Suppressor macrophage treated with lipopolysaccharide for 4 hours (primary cell): ENCODE measurements around the gene ERC2.
"Not testable (repeated sequence)": the region's sequence is repeated elsewhere in the genome, so short reads cannot be mapped to it uniquely, and the experiment has no call there.

Source experiments
- DNase-seq: peaks from one replicate; pipeline ENCODE4 v3.0.0-alpha.2; 2020

ERC2 gene

GRCh38 chr3:56053727-56054126, 414.5 kb downstream of the ERC2 start:
- no peak for DNase-seq

- no peak for DNase-seq
Observed at GRCh38 chr3:56052188-56052587, 416.1 kb downstream of the ERC2 start.

GRCh38 chr3:56051052-56051451, 417.2 kb downstream of the ERC2 start:
- no peak for DNase-seq

- DNase-seq = no peak
Observed at GRCh38 chr3:56048946-56049345, 419.3 kb downstream of the ERC2 start.

GRCh38 chr3:56048331-56048730, 419.9 kb downstream of the ERC2 start:
- no peak for DNase-seq

GRCh38 chr3:56042326-56042951, 425.8 kb downstream of the ERC2 start:
- no peak for DNase-seq

GRCh38 chr3:56025326-56025725, 442.9 kb downstream of the ERC2 start:
- DNase-seq = no peak

- DNase-seq = no peak
Observed at GRCh38 chr3:56023546-56023945, 444.7 kb downstream of the ERC2 start.

GRCh38 chr3:56022619-56023018, 445.6 kb downstream of the ERC2 start:
- no peak for DNase-seq

GRCh38 chr3:56019490-56020146, 448.6 kb downstream of the ERC2 start:
- no peak for DNase-seq

- not testable (repeated sequence) for DNase-seq
Observed at GRCh38 chr3:56015374-56015773, 452.9 kb downstream of the ERC2 start.

- no peak for DNase-seq
Observed at GRCh38 chr3:56012721-56013120, 455.5 kb downstream of the ERC2 start.

GRCh38 chr3:56005196-56005805, 463.0 kb downstream of the ERC2 start:
- no peak for DNase-seq

- DNase-seq = no peak
Observed at GRCh38 chr3:56003129-56003528, 465.1 kb downstream of the ERC2 start.

- DNase-seq = no peak
Observed at GRCh38 chr3:56001991-56002390, 466.3 kb downstream of the ERC2 start.

- no peak for DNase-seq
Observed at GRCh38 chr3:56001537-56001936, 466.7 kb downstream of the ERC2 start.

- no peak for DNase-seq
Observed at GRCh38 chr3:55989366-55989765, 478.9 kb downstream of the ERC2 start.

GRCh38 chr3:55988905-55989304, 479.4 kb downstream of the ERC2 start:
- no peak for DNase-seq

GRCh38 chr3:55984626-55985025, 483.6 kb downstream of the ERC2 start:
- DNase-seq = no peak

- no peak for DNase-seq
Observed at GRCh38 chr3:55978953-55979352, 489.3 kb downstream of the ERC2 start.

GRCh38 chr3:55974421-55975165, 493.7 kb downstream of the ERC2 start:
- DNase-seq = no peak

GRCh38 chr3:55969634-55970033, 498.6 kb downstream of the ERC2 start:
- DNase-seq = no peak

GRCh38 chr3:55968331-55968730, 499.9 kb downstream of the ERC2 start:
- DNase-seq = no peak

- DNase-seq = no peak
Observed at GRCh38 chr3:55966566-55966965, 501.7 kb downstream of the ERC2 start.
